SK-N-SH (cell line): ENCODE measurements around the gene ZNF474. TPM values are rescaled to one million over a fixed set of nuclear protein-coding genes. Genes with fewer than 3 reads are reported as not detected.

ENCODE experiments used
- CTCF ChIA-PET: fragments of 300-600, 350-600 bp; formaldehyde crosslinking; extraction: SDS; loops from one replicate; lab custom pipeline; 2021; lab: Yijun Ruan, JAX
- POLR2A ChIA-PET: fragments of 350-600 bp; sonication (Branson Sonifier 250); formaldehyde crosslinking; extraction: SDS; loops from one replicate; lab custom pipeline; 2020; ENCODE audit warnings: antibody characterized with exemption, inconsistent platforms; lab: Yijun Ruan, JAX
- DNase-seq: peaks from one replicate; pipeline ENCODE4 v3.0.0; 2012
- H2AFZ ChIP-seq: fragments of 200-600 bp; sonication (generic); 2 replicates; pipeline ENCODE4 v1.8.1; 2016; ENCODE audit warnings: antibody characterized with exemption, mild to moderate bottlenecking, low read depth
- H3F3A ChIP-seq: fragments of 200-600 bp; sonication (generic); replicated peaks from 2 replicates; pipeline ENCODE3; 2016; ENCODE audit warnings: antibody characterized with exemption, mild to moderate bottlenecking; ENCODE audit not compliant: insufficient read depth
- H3K27ac ChIP-seq, 2 experiments: fragments of 200-500 bp in 1 of 2; fragments of 200-600 bp in 1 of 2; sonication (Bioruptor generic) in 1 of 2; sonication (generic), shearing (Covaris generic) in 1 of 2; 2 replicates each; pipeline versions ENCODE4 v1.5.1 to v1.6.1; 2014 to 2016; ENCODE audit warnings: low read depth in 2 of 2, inconsistent platforms in 1 of 2, low read length in 1 of 2, mild to moderate bottlenecking in 1 of 2, mixed read lengths in 1 of 2
- H3K27me3 ChIP-seq: fragments of 200-600 bp; sonication (generic), shearing (Covaris generic); 2 replicates; pipeline ENCODE4 v1.6.1; 2016; ENCODE audit warnings: mixed run types; ENCODE audit not compliant: insufficient read depth
- H3K36me3 ChIP-seq, 2 experiments: fragments of 200-500 bp in 1 of 2; fragments of 200-600 bp in 1 of 2; sonication (Bioruptor generic) in 1 of 2; sonication (generic) in 1 of 2; replicated peaks in 1 of 2; 2 replicates each; pipeline versions ENCODE3 to v1.5.1; 2014 to 2016; ENCODE audit warnings: low read length in 1 of 2, mild to moderate bottlenecking in 1 of 2; ENCODE audit not compliant: insufficient read depth in 2 of 2, control insufficient read depth in 1 of 2
- H3K4me1 ChIP-seq, 2 experiments: fragments of 200-500 bp in 1 of 2; fragments of 200-600 bp in 1 of 2; sonication (Bioruptor generic) in 1 of 2; sonication (generic), shearing (Covaris generic) in 1 of 2; 2 replicates each; pipeline versions ENCODE4 v1.5.1 to v1.6.1; 2014 to 2016; ENCODE audit warnings: low read depth in 1 of 2, low read length in 1 of 2, mixed run types in 1 of 2; ENCODE audit not compliant: insufficient read depth in 2 of 2, control insufficient read depth in 1 of 2
- H3K4me2 ChIP-seq: fragments of 200-600 bp; sonication (generic), shearing (Covaris generic); 2 replicates; pipeline ENCODE4 v1.6.1; 2017; ENCODE audit warnings: mixed run types
- H3K4me3 ChIP-seq, 2 experiments: fragments of 200-500 bp in 1 of 2; fragments of 200-600 bp in 1 of 2; sonication (Bioruptor generic) in 1 of 2; sonication (generic), shearing (Covaris generic) in 1 of 2; 2 replicates each; pipeline versions ENCODE4 v1.5.1 to v1.8.1; 2014 to 2016; ENCODE audit warnings: low read depth in 2 of 2, inconsistent platforms in 1 of 2, low read length in 1 of 2, mild to moderate bottlenecking in 1 of 2, mixed read lengths in 1 of 2, moderate library complexity in 1 of 2
- H3K79me2 ChIP-seq: fragments of 200-600 bp; sonication (generic); 2 replicates; pipeline ENCODE4 v1.8.1; 2017; ENCODE audit warnings: mild to moderate bottlenecking; ENCODE audit not compliant: insufficient read depth
- H3K9ac ChIP-seq: fragments of 200-600 bp; sonication (generic); 2 replicates; pipeline ENCODE4 v1.6.1; 2017; ENCODE audit warnings: mixed run types
- H3K9me2 ChIP-seq: fragments of 200-600 bp; sonication (generic); 2 replicates; pipeline ENCODE4 v1.6.1; 2017; ENCODE audit warnings: mixed run types
- H3K9me3 ChIP-seq: fragments of 200-600 bp; sonication (generic); 2 replicates; pipeline ENCODE4 v1.6.1; 2017; ENCODE audit warnings: mixed run types, mild to moderate bottlenecking, moderate library complexity
- H4K20me1 ChIP-seq: fragments of 200-600 bp; sonication (generic); 2 replicates; pipeline ENCODE4 v1.6.1; 2017; ENCODE audit warnings: mild to moderate bottlenecking, mixed run types; ENCODE audit not compliant: insufficient read depth
- CHD2 ChIP-seq: fragments of 150-350 bp; IDR thresholded peaks from 2 replicates; pipeline ENCODE4 v1.6.1; 2018; ENCODE audit warnings: low read length; ENCODE audit not compliant: partially characterized antibody
- EP300 ChIP-seq, 2 experiments: IDR thresholded peaks; 2 replicates each; pipeline versions ENCODE4 v1.4.0 to v1.6.1; 2012; ENCODE audit warnings: borderline replicate concordance in 1 of 2, low read depth in 1 of 2, low read length in 1 of 2
- FOSL2 ChIP-seq: IDR thresholded peaks from 2 replicates; pipeline ENCODE4 v1.4.0; 2012; ENCODE audit warnings: low read depth, mild to moderate bottlenecking, moderate library complexity, borderline replicate concordance
- GATA2 ChIP-seq: sonication (generic); formaldehyde crosslinking; IDR thresholded peaks from 2 replicates; pipeline ENCODE4 v1.5.0; 2020; ENCODE audit warnings: mild to moderate bottlenecking, missing genetic modification reagents
- JUND ChIP-seq: IDR thresholded peaks from 2 replicates; pipeline ENCODE4 v1.4.0; 2012
- MAX ChIP-seq: IDR thresholded peaks from 2 replicates; pipeline ENCODE4 v1.4.0; 2012; ENCODE audit warnings: low read depth
- NFIC ChIP-seq: IDR thresholded peaks from 2 replicates; pipeline ENCODE4 v1.4.0; 2012; ENCODE audit warnings: borderline replicate concordance
- NRF1 ChIP-seq: IDR thresholded peaks from 2 replicates; pipeline ENCODE4 v1.6.1; 2012; ENCODE audit warnings: low read depth, mild to moderate bottlenecking, low read length
- PBX3 ChIP-seq: IDR thresholded peaks from 2 replicates; pipeline ENCODE4; 2012
- POLR2AphosphoS5 ChIP-seq: IDR thresholded peaks from 2 replicates; pipeline ENCODE4 v1.6.1; 2012; ENCODE audit warnings: low read depth, low read length
- RAD21 ChIP-seq: IDR thresholded peaks from 2 replicates; pipeline ENCODE4 v1.6.1; 2012; ENCODE audit warnings: mild to moderate bottlenecking, low read length
- RCOR1 ChIP-seq: fragments of 150-350 bp; IDR thresholded peaks from 2 replicates; pipeline ENCODE4 v1.6.1; 2017; ENCODE audit warnings: antibody characterized with exemption, low read length
- RXRA ChIP-seq: IDR thresholded peaks from 2 replicates; pipeline ENCODE4 v1.4.0; 2012; ENCODE audit warnings: low read depth, mild to moderate bottlenecking, borderline replicate concordance
- SIN3A ChIP-seq: IDR thresholded peaks from 2 replicates; pipeline ENCODE4 v1.6.1; 2012; ENCODE audit warnings: low read depth, mild to moderate bottlenecking, low read length, moderate library complexity, borderline replicate concordance
- TCF12 ChIP-seq: IDR thresholded peaks from 2 replicates; pipeline ENCODE4 v1.4.0; 2012
- TEAD4 ChIP-seq: IDR thresholded peaks from 2 replicates; pipeline ENCODE4 v1.4.0; 2012; ENCODE audit warnings: mild to moderate bottlenecking, borderline replicate concordance; ENCODE audit not compliant: insufficient read depth
- USF1 ChIP-seq: IDR thresholded peaks from 2 replicates; pipeline ENCODE4 v1.4.0; 2012; ENCODE audit warnings: low read depth, borderline replicate concordance
- WGBS: methylation state at CpG from one replicate; pipeline ENCODE4 v1.1.6; 2017; ENCODE audit warnings: low lambda C conversion rate; 5-methylcytosine and 5-hydroxymethylcytosine counted together
- polyA plus RNA-seq, 3 experiments: library from polyadenylated mRNA; depleted of rRNA; stranded (reverse); fragments of >200 nt; gene quantifications; 2 replicates each; pipeline ENCODE4 v1.2.3, GENCODE V29; 2012
- TF ChIP-seq, protein P1 (sequence below): IDR thresholded peaks from 2 replicates; pipeline ENCODE4 v1.6.1; 2012; ENCODE audit warnings: mild to moderate bottlenecking, low read depth, low read length, moderate library complexity
- TF ChIP-seq, protein P2 (sequence below): fragments of 150-350 bp; IDR thresholded peaks from 2 replicates; pipeline ENCODE4 v1.6.1; 2016; ENCODE audit warnings: mild to moderate bottlenecking, low read depth, low read length

The ZNF474 gene
- polyA plus RNA-seq, 1 of the 3 experiments (the other 2 are of a cell fraction): 0.08 TPM

GRCh38 chr5:122140900-122141299 lies 11.6 kb downstream of the ZNF474 start:
- no peaks in the 10 kb centered on the region for H3K27me3 ChIP-seq
- no peak overlapping the region for H3K9ac ChIP-seq
- H3F3A ChIP-seq: peaks cover 15% of the 10 kb centered on the region
- no peak for TF ChIP-seq RXRA
- TF ChIP-seq POLR2AphosphoS5: no peak
- TF ChIP-seq SIN3A: no peak
- TF ChIP-seq, protein P1, sequence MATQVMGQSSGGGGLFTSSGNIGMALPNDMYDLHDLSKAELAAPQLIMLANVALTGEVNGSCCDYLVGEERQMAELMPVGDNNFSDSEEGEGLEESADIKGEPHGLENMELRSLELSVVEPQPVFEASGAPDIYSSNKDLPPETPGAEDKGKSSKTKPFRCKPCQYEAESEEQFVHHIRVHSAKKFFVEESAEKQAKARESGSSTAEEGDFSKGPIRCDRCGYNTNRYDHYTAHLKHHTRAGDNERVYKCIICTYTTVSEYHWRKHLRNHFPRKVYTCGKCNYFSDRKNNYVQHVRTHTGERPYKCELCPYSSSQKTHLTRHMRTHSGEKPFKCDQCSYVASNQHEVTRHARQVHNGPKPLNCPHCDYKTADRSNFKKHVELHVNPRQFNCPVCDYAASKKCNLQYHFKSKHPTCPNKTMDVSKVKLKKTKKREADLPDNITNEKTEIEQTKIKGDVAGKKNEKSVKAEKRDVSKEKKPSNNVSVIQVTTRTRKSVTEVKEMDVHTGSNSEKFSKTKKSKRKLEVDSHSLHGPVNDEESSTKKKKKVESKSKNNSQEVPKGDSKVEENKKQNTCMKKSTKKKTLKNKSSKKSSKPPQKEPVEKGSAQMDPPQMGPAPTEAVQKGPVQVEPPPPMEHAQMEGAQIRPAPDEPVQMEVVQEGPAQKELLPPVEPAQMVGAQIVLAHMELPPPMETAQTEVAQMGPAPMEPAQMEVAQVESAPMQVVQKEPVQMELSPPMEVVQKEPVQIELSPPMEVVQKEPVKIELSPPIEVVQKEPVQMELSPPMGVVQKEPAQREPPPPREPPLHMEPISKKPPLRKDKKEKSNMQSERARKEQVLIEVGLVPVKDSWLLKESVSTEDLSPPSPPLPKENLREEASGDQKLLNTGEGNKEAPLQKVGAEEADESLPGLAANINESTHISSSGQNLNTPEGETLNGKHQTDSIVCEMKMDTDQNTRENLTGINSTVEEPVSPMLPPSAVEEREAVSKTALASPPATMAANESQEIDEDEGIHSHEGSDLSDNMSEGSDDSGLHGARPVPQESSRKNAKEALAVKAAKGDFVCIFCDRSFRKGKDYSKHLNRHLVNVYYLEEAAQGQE: no peak
- TF ChIP-seq CHD2: no peak
- TF ChIP-seq NFIC: no peak
- TF ChIP-seq TEAD4: no peak
- TF ChIP-seq, all 33 proteins: peak for 0
- Histone ChIP-seq H4K20me1 (no peaks in the 10 kb centered on the region), H3K9me3 (no peaks in the 10 kb centered on the region), H3K4me3 (no peak overlapping the region), H3K9me2 (no peaks in the 10 kb centered on the region), H3K27ac (peak overlapping the region in 1 of 2 experiments; percentile 95; a peak in 1 of 4 replicates), H3K36me3 (no peaks in the 10 kb centered on the region), H3K79me2 (no peaks in the 10 kb centered on the region), H2AFZ (no peak overlapping the region), H3K4me1 (no peaks in the 10 kb centered on the region; a peak in 1 of 4 replicates), H3K4me2 (no peak overlapping the region)
- no peak for DNase-seq
- ChIA-PET CTCF (no interaction called here), POLR2A (no interaction called here)
- WGBS: 94% methylated on average over 3 of the region's 3 CpGs

DNA sequence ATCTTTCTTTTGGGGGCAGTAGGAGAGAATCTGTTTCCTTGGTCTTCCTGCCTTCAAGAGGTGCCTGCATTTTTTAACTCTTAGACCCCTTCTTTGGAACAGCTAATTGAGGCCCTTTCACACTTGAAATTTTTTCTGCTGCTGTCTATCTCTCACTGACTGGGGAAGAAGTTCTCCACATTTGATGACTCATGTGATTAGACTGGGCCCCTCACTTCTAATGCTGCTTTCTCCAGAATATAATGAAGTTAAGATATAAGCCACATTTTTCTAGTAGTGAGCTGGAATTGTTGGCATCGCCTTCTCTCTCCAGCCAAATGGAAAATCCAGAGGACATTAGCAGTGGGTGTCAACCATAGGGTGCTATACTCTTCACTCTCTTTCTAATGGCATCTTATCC lies 12.4 kb downstream of the ZNF474 start:
- no peaks in the 10 kb centered on the region for H3K9me3 ChIP-seq
- H3K36me3 ChIP-seq: no peaks in the 10 kb centered on the region
- no peak overlapping the region for H2AFZ ChIP-seq
- H3K9me2 ChIP-seq: no peaks in the 10 kb centered on the region
- H3K9ac ChIP-seq: peak overlapping the region; percentile 69
- CTCF ChIA-PET: no interaction called here
- no peaks in the 10 kb centered on the region for H3K79me2 ChIP-seq
- H4K20me1 ChIP-seq: no peaks in the 10 kb centered on the region
- no peaks in the 10 kb centered on the region; a peak in 1 of 4 replicates for H3K4me1 ChIP-seq
- no peak for DNase-seq
- no peak overlapping the region for H3K4me3 ChIP-seq
- POLR2A ChIA-PET: no interaction called here
- no peaks in the 10 kb centered on the region for H3K27me3 ChIP-seq
- H3F3A ChIP-seq: peaks cover 15% of the 10 kb centered on the region
- 58% methylated on average over 1 of the region's 1 CpG for WGBS
- H3K4me2 ChIP-seq: peak overlapping the region; percentile 22; the same call in 1 of the 2 replicates
- TF ChIP-seq SIN3A (no peak), PBX3 (no peak), GATA2 (no peak), MAX (no peak), RAD21 (no peak), TCF12 (peak; percentile 28), RCOR1 (no peak), EP300 (IDR thresholded peaks at IDR 0.05; ENCODE audit: borderline replicate concordance in 1 of 2, low read depth in 1 of 2, low read length in 1 of 2) (no peak), USF1 (no peak), JUND (peak; percentile 26; the same call in 1 of the 2 replicates), NFIC (peak; percentile 12; the same call in 1 of the 2 replicates), NRF1 (no peak), FOSL2 (peak; percentile 35; the same call in 1 of the 2 replicates)
- TF ChIP-seq, protein P2, sequence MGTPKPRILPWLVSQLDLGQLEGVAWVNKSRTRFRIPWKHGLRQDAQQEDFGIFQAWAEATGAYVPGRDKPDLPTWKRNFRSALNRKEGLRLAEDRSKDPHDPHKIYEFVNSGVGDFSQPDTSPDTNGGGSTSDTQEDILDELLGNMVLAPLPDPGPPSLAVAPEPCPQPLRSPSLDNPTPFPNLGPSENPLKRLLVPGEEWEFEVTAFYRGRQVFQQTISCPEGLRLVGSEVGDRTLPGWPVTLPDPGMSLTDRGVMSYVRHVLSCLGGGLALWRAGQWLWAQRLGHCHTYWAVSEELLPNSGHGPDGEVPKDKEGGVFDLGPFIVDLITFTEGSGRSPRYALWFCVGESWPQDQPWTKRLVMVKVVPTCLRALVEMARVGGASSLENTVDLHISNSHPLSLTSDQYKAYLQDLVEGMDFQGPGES: no peak
- peak overlapping the region in 1 of 2 experiments; percentile 95; a peak in 2 of 4 replicates for H3K27ac ChIP-seq
